Measurements from ENCODE around the gene SCRT2.
"Not testable (repeated sequence)": the region's sequence is repeated elsewhere in the genome, so short reads cannot be mapped to it uniquely, and the experiment has no call there.

Gene SCRT2

GRCh38 chr20:650954-651353, 24.6 kb downstream of the SCRT2 start:
- no peak for DNase-seq

GRCh38 chr20:650281-650680, 25.3 kb downstream of the SCRT2 start:
- no peak for DNase-seq

- no peak for DNase-seq
Observed at GRCh38 chr20:647479-648019, 28.1 kb downstream of the SCRT2 start.

- DNase-seq: no peak
Observed at GRCh38 chr20:646868-647233, 28.8 kb downstream of the SCRT2 start.

GRCh38 chr20:646107-646867, 29.3 kb downstream of the SCRT2 start:
- no peak for DNase-seq

GRCh38 chr20:645318-646106, 30.1 kb downstream of the SCRT2 start:
- peak; percentile 88 for DNase-seq

GRCh38 chr20:644692-645317, 30.8 kb downstream of the SCRT2 start:
- no peak for DNase-seq

GRCh38 chr20:642398-643174, 33.0 kb downstream of the SCRT2 start:
- DNase-seq: peak; percentile 77

GRCh38 chr20:642013-642397, 33.6 kb downstream of the SCRT2 start:
- not testable (repeated sequence) for DNase-seq

- no peak for DNase-seq
Observed at GRCh38 chr20:641516-641875, 34.1 kb downstream of the SCRT2 start.

- no peak for DNase-seq
Observed at GRCh38 chr20:640674-641515, 34.7 kb downstream of the SCRT2 start.

GRCh38 chr20:638579-638978, 37.0 kb downstream of the SCRT2 start:
- no peak for DNase-seq

GRCh38 chr20:637559-637958, 38.0 kb downstream of the SCRT2 start:
- DNase-seq: no peak

- DNase-seq: no peak
Observed at GRCh38 chr20:635893-636338, 39.7 kb downstream of the SCRT2 start.

GRCh38 chr20:635028-635892, 40.3 kb downstream of the SCRT2 start:
- DNase-seq: no peak

- DNase-seq: no peak
Observed at GRCh38 chr20:634148-634925, 41.3 kb downstream of the SCRT2 start.

GRCh38 chr20:631101-631500, 44.5 kb downstream of the SCRT2 start:
- DNase-seq: no peak

- no peak for DNase-seq
Observed at GRCh38 chr20:626579-626978, 49.0 kb downstream of the SCRT2 start.

GRCh38 chr20:625360-625932, 50.2 kb downstream of the SCRT2 start:
- no peak for DNase-seq

GRCh38 chr20:623704-624103, 51.9 kb downstream of the SCRT2 start:
- DNase-seq: no peak

Data from right hindlimb (tissue), 1 donor.